Esophagus muscularis mucosa (tissue), 3 donors: ENCODE data around the gene PTPRD.

Experiments
- CTCF ChIP-seq, 3 experiments: fragments of 200-600 bp in 2 of 3; fragments of 450-650 bp in 1 of 3; sonication (generic) in 2 of 3; IDR thresholded peaks; one replicate each; pipeline ENCODE4 v1.5.1; 2017 to 2019; ENCODE audit warnings: antibody characterized with exemption in 3 of 3, mild to moderate bottlenecking in 2 of 3, moderate library complexity in 1 of 3
- POLR2A ChIP-seq: fragments of 450-650 bp; IDR thresholded peaks from one replicate; pipeline ENCODE4 v1.6.1; 2017; ENCODE audit warnings: antibody characterized with exemption, moderate library complexity, mild to moderate bottlenecking, low read depth
- POLR2AphosphoS5 ChIP-seq, 2 donors: sonication (generic); formaldehyde crosslinking; IDR thresholded peaks; one replicate each; pipeline ENCODE4 v1.6.1; 2017; ENCODE audit warnings: antibody characterized with exemption in 2 of 2

GRCh38 chr9:8867148-8867547 lies 1745.7 kb downstream of the PTPRD start:
- TF ChIP-seq CTCF (IDR thresholded peaks at IDR 0.05) (no peak), POLR2A (no peak), POLR2AphosphoS5 (IDR thresholded peaks at IDR 0.05) (no peak)
